GM21786 (cell line): Measurements from ENCODE around the gene CERS6.

Experiments
- ATAC-seq: cut with Tn5 transposase; IDR thresholded peaks from one replicate; pipeline ENCODE4 v1.9.1; 2021; ENCODE audit not compliant: unreplicated experiment

The CERS6 gene

GRCh38 chr2:168596881-168597655 lies 141.0 kb downstream of the CERS6 start:
- no peak for ATAC-seq

GRCh38 chr2:168599738-168600137 lies 143.7 kb downstream of the CERS6 start:
- ATAC-seq = no peak

- ATAC-seq = no peak
Observed at GRCh38 chr2:168600949-168601348, 144.9 kb downstream of the CERS6 start.

- ATAC-seq = peak; percentile 53
Observed at GRCh38 chr2:168601741-168602140, 145.7 kb downstream of the CERS6 start.

- no peak for ATAC-seq
Observed at GRCh38 chr2:168602379-168602778, 146.3 kb downstream of the CERS6 start.

- no peak for ATAC-seq
Observed at GRCh38 chr2:168602846-168603401, 146.9 kb downstream of the CERS6 start.

GRCh38 chr2:168603439-168603961 lies 147.4 kb downstream of the CERS6 start:
- no peak for ATAC-seq

- no peak for ATAC-seq
Observed at GRCh38 chr2:168604252-168604651, 148.2 kb downstream of the CERS6 start.

GRCh38 chr2:168607992-168608391 lies 151.9 kb downstream of the CERS6 start:
- ATAC-seq = no peak

GRCh38 chr2:168608796-168609195 lies 152.7 kb downstream of the CERS6 start:
- no peak for ATAC-seq

- ATAC-seq = no peak
Observed at GRCh38 chr2:168611091-168611490, 155.0 kb downstream of the CERS6 start.

GRCh38 chr2:168611896-168612650 lies 156.0 kb downstream of the CERS6 start:
- ATAC-seq = no peak

- no peak for ATAC-seq
Observed at GRCh38 chr2:168612719-168613118, 156.6 kb downstream of the CERS6 start.

GRCh38 chr2:168613551-168613950 lies 157.5 kb downstream of the CERS6 start:
- no peak for ATAC-seq

GRCh38 chr2:168614172-168615018 lies 158.3 kb downstream of the CERS6 start:
- ATAC-seq = no peak

GRCh38 chr2:168620554-168620953 lies 164.5 kb downstream of the CERS6 start:
- no peak for ATAC-seq

GRCh38 chr2:168622559-168622958 lies 166.5 kb downstream of the CERS6 start:
- ATAC-seq = no peak

- ATAC-seq = peak; percentile 46
Observed at GRCh38 chr2:168624028-168624427, 168.0 kb downstream of the CERS6 start.

- no peak for ATAC-seq
Observed at GRCh38 chr2:168626096-168626495, 170.0 kb downstream of the CERS6 start.

- ATAC-seq = no peak
Observed at GRCh38 chr2:168626647-168627046, 170.6 kb downstream of the CERS6 start.

- no peak for ATAC-seq
Observed at GRCh38 chr2:168632709-168633121, 176.6 kb downstream of the CERS6 start.
